MV-4-11 (cell line): ENCODE measurements around the gene STEAP3.
A peak's percentile ranks its signal among the peaks of the same experiment; 100 is the strongest.

Source experiments
- DNase-seq: peaks from one replicate; lab custom pipeline; 2025; lab: John Stamatoyannopoulos, UW

STEAP3 gene, protein sequence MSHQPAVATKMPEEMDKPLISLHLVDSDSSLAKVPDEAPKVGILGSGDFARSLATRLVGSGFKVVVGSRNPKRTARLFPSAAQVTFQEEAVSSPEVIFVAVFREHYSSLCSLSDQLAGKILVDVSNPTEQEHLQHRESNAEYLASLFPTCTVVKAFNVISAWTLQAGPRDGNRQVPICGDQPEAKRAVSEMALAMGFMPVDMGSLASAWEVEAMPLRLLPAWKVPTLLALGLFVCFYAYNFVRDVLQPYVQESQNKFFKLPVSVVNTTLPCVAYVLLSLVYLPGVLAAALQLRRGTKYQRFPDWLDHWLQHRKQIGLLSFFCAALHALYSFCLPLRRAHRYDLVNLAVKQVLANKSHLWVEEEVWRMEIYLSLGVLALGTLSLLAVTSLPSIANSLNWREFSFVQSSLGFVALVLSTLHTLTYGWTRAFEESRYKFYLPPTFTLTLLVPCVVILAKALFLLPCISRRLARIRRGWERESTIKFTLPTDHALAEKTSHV

DNA sequence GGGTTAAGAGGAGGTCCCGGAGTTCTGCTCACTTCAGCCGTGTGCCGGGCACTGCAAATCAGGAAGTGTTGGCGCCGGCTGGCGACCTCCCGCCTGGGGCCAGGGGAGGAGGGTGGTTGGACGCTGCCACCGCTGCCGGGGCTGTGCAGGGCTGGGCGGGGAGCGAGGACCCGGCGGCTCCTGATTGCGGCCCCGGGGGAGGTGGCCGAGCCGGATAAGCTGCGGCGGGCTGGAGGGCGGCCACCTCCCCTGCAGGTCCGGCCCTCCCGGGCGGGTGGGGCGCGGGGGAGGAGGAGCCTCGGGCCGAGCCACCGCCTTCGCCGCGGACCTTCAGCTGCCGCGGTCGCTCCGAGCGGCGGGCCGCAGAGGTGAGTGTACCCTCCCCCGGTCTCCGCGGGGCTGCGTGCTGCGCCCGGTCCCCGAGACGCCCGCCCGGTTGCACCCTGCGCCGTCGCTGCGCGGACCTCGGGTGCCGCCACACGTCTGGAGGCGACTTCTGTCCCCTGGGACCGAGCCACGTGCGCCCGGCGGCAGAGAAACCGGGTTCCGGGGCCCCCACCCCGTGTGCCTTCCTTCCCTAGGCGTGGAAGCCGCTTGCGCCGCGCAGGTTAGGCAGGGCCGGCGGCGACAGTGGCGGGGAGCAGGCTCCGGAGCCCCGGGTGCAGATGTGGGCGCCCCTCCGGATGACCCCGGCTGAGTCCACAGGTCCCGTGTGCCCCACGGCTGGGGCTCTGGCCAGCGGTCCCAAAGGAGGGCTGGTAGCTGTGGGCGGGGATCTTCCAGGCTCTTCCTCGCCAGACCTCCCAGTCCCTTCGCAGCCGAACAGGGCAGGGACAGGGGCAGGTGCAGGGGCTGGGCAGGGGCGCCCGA is at the start of gene STEAP3:
Gene STEAP3, plus strand, starts transcription at position 314 of the 870 bp plus-strand sequence. CDS start 7,179 bp downstream, outside the sequence.
- DNase-seq, result peak; percentile 47

DNA sequence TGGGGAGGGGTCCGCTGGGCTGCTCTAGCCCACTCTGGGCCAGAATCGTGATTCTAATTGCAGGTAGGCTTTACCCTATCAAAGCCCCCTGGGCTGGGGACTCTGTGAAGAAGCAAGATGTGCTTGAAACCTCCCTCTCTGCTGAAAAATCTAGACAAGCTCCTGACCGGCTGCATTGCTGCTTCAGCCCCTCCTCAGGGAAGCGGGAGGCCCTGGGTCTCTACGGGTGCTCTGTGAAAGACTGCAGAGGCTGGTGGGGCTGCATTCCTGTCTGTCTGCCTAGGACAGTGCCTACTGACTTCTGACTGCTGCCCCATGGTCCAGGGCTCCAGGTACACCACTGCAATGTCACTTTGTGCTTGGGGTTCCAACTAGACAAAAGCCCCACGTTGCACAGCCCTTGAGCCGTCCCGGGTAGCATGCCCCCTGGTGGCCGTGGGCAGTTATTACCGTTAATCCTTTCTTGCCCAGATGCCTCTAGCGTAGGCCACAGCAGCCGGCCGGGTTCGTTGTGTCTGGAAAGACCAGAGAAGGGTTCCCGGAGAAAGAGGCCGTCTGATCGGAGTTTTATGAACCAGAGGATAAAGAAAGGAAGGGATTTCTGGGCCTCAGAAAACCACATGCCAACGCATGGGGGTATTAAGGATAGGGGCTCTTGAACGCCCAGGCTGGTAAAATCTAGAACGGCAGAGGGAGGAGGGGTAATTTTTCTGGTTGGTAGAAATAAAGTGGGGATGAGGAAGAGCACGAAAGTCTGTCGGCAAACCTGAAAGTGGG is 49.2 kb upstream of the STEAP3 start:
- DNase-seq, result peak; percentile 24

DNA sequence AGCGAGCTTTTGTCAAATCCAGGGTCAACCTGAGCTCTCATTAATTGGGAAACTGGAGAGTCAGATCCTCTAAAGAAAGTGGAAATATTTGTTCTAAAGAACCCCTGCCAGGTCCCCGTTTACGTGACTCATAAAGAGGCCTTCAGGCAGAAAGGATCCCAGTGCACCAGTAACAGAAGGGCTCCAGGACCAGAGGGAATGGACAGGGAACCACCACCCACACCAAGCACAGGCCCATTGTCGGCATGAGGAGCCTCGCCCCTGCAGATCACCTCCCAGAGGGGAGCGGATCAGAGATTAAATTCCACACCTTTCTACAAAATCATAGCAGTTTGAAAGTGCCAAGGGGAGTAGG is 48.7 kb upstream of the STEAP3 start:
- no peak for DNase-seq

DNA sequence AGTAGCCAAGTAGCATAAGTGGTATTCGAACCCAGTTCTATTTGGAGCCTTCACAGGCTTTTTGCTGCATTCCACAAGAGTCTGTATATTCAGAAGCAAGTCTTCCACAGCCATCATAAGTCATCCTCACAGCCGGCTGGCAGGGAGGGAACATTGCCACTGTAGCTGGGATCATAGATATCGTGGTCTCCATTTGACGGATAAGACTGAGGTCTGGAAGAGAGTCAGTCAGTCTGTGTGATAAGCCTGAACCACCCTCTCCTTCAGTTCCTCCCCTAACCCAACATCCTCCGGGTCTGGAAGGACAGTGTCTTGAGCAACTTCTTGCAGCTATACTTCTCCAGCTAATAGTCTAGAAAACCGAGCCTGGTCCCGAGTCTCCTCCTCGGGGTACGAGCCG is 48.1 kb upstream of the STEAP3 start:
- no peak for DNase-seq

DNA sequence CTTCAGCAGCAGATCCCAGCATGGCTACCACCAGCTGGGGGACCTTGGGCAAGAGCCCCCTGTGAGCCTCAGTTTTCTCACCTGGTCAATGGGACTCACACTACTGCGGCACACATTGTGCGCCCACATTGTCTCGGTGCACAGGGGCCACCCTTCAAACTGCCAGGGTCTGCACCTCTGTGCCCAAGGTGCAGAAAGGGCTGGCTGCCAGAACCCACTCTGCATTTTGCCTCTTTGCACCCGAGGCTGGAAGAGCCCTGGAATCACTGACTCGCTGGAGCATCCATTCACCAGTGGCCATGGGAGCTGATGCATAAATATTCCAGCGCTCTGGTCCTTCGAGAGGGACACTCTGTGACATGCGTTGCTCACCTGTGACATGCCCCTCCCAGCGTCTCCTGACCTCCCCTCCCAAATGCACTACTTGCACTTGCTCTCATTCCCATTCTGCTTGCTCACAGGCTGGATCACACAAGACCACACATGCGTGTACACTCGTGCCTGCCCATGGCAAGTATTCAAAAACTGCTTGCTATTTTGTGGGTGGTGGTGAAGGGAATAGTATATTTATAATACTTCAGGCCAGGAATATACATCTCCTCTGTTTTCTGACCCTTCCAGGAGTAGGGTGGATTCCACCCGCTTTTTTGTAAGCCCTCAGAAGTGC is 46.3 kb upstream of the STEAP3 start:
- no peak for DNase-seq

DNA sequence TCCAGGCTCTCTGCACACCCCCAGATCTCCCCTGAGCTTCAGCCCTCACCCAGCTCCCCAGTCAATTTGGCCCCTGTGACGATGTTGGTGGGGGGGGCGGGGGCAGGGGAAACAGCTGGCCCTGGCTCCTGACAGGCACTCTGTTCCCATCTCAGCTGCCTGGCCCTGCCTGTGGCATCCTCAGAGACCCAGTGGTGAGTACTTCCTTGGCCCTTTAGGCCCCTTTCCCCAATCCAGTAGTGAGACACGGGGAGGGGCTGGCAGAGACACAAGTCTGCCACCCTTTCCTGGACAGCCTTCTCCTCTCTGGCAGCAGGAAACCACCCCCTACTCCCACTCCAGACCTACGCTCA is 45.8 kb upstream of the STEAP3 start:
- no peak for DNase-seq

DNA sequence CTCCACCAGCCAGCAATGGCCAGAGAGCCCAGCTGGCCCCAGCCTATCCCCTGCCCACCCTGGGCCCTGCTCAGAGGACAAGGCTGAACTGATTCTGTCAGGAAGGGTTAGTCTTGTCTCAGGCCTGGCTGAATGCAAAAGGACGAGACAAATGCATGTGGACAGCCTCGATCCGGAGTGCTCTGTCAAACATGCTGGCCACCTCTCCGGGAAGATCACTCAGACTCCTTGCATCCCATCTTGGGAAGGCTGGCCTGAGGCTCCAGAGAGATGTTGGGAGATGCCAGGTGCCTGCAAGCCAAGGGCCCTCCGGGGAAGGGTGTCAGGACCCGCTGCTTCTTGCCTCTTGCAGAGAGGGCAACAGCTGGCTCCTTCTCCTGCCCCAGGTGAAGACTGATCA is 44.9 kb upstream of the STEAP3 start:
- DNase-seq, result no peak

DNA sequence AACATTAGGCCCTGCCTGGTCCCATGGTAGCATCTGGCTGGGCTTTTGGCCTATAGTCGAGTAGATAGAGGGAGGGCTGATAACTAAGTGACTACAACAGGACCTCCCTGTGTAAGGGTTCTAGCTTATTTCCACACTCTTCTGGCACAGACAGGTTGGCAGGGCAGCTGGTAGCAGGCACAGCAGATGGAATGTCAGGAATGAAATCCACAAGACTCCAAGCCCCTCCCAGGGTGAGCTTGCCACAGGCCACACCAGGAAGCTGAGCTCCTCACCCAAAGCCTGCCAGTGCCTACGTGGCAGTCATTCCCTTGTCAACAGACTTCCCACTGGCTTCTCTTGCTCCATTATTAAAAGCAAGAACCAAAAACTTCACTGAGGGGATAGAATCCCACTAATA is 44.4 kb upstream of the STEAP3 start:
- no peak for DNase-seq

DNA sequence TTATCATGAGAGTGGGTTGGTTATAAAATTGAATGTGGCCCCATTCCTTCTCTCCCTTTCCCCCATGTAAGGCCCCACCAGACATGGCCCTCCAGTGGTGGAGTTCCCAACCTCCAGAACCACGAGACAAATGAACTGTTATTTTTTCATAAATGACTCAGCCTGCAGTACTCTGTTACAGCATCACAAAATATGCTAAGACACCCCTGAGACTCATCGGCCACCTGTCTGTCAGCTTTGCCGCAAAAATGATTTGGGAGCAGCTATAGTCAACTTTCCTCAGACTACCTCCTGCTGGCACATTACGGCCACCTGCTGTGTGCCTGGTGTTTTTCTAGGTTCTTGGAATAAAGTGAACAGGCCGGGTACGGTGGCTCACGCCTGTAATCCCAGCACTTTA is 43.6 kb upstream of the STEAP3 start:
- DNase-seq, result no peak

DNA sequence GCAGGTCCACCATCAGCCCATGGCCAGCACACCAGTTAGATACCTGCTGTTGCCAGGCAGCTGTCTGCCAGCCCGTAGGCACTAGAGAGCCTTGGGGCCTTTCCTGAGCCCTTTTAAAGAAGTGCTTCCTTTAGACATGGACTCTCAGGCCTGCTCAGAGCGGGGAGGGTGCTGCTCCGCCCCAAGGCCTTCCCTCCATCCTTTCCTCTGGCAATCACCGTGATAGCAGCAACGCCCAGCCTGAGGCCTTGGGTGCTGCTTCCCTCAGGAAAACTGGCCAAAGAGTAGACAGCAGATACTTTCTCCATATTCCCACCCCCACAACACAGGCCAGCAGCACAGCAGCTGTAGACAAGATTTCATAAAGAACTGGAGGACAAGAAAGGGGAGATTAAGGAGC is 42.7 kb upstream of the STEAP3 start:
- DNase-seq, result no peak

DNA sequence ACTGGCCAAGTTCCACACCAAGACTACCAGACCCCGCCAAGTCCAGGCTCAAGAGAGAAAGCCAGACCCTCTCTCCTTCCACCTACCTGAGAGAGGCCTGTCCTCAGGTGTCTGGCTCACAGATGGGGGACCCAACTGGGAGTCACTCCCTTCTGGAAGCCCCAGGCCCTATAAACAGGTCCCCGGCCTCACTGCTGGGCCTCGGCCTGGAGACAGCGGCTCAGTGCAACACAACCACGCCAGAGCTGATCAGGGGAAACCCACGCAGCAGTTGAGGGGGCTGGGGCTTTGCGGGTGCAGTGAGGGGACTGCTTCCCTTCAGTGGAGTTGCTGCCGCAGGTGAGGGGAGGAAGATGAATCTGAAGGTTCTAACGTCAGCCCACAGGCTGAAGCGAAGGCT is 42.2 kb upstream of the STEAP3 start:
- DNase-seq, result no peak

DNA sequence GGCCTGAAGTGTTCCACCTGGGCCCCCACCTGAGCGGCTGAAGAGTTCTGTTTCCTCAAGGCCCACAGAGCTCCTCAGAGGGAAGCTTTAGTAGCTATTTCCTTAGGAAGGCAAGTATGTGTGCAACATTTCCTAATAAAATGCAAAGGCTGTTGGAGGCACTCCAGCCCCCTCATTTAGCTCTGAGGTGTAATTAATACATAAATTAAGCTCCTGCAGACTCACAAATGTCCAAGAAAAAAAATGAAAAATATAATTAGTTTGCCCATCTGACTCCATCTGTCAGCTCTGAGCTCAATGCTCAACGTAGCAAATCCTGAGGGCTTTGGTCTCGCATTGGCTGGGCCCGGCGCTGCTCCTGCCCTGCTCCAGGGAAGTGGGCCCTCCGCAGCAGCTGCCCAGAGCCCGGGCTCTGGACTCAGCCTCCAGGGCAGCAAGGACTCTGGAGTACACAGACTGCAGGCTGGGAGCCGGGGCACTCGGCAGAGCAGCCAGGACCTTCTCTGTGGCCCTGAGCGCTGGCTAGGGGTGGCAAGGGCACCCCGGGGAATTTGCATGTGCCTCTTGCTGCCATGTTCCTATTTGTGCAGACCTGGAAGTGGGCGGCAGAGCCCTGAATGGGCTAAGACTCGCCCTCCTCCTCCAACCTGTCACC is 41.7 kb upstream of the STEAP3 start:
- DNase-seq, result no peak

DNA sequence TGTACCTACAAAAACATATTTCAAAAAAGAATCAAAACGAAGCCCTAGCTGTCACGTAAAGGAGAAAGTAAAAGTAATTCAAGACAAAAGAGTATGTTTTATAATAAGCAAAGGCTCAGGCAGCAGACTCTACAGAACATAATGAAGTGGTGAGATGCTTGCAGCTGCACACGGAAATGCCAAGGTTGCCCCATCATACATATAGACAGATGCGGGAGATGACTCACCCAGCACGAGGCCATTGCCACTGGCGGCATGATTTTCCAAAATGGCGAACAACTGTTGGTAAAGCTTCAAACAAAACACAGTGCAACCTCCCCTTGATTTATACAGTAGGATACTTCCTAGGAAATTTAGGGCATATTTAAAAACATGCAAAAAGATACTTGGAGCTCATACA is 39.1 kb upstream of the STEAP3 start:
- DNase-seq, result peak; percentile 43

DNA sequence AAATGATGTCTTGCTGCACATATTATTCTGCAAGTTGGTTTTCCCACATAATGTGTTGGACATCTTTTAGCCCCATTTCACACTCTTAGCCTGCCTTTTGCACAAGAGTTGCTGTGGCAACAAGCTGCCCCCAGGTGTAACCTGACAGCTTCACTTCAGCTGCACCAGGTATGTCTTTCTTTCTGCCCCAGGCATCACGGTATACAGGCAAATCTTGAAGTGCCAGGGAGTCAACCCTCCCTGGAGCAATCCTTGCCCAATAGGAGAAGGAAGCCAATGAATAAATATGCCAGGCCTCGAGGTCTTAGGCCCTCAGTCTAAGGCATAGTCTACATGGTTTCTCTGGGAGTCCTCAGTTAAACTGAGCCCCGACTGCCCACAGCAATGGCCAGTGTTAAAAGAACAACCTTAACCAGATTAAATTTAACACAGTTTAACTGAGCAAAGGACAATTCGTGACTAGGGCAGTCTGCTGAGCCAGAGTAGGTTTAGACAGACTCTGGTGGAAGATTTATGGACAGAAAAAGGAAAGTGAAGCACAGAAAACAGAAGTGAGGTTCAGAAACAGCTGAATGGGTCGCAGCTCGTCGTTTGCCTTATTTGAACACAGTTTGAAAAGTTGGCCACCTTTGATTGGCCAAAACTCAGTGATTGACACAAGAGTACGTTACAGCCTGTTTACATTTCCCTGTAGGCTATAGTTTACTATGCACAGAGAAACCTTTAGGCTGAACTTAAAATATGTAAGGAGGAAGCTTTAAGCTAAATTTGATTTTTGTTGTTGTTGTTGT is 33.1 kb upstream of the STEAP3 start:
- peak; percentile 77 for DNase-seq

DNA sequence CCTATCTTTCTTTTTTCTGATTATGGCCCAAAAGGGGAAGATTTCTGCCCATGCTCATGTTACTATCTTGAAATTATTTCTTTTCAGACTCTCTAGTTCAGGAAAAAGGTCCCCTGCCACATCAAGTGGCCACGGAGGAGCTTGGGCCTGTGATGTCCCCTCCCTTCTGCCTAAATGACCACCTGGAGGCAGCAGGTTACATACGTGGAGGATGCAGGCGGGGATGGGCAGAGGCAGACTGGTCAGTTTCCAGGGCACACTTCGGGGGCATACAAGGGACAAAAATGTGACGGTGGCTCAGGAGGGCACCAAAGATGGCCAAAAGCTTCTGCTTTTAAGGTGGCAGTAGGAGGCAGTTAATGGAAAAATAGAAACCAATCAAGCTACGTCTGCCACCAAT is 30.7 kb upstream of the STEAP3 start:
- no peak for DNase-seq

DNA sequence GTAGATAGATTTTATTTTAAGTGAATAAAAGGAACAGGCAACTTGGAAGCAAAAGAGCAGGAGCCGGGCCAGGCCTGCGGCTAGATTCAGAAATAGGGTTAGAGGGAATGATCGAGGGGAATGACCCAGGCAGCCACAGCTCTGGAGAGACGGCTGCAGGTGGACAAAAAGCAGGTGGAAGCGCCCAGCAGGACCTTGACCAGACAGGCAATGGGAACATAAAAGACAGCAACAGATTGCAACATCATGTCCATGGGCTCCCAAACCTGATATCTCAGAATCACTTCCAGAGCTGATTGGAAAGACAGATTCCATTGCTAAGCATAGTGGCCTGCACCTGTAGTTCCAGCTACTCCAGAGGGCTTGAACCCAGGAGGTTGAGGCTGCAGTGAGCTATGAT is 28.6 kb upstream of the STEAP3 start:
- no peak for DNase-seq

DNA sequence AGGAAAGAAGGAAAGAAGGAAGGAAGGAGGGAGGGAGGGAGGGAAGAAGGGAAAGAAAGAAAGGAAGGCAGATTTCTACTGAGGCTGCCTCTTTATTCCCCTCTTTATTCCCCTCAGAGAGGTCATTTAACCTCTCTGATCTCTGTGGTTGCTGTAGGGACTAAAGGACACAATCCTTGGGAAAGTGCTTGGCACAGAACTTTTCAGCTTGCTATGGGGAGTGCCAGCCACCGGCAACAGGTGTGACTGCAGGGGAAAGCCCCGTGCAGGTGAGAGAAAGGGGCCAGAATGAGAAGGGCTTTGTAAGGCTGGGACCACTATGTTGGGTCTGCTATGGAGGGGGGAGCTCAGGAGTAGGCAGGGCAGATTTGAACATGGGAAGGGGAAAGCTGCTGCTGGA is 27.7 kb upstream of the STEAP3 start:
- DNase-seq, result no peak

DNA sequence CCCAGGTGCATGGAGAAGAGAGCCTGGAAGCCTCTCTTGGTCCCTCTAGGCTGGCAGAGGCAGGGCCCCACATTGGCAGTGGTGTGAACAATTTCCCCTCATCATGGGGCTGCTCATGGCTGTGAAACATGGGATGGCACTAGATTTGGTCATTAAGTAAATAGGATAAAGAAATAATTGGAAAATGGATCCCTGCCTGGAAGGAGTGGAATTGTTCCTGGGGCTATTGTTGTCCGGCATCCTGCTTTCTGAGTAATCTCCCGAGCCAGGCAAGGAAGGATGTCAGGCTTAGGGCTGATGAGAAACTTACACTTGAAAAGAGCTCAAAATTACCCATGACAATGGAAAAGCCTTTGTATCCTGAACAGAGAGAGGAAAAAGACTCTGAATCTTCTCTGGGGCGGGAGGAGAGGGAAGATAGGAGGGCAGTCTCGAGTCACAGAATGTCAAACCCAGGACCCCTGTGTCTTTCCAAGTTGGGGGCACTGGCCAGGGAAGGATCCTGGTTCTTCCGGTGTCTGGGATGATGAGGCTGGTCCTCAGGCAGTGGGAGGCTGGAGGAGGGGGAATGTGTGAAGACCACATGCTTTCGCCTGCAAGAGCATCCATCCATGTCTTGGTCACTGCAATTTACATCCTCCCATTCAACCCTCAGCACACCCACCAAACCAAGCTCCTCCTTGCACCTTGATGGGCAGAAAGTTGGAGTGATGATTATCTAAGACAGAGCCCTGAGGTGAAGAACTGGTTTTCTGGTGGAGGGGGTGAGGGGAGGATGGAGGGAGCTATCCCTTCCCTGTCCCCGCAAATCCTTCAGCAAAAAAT is 27.1 kb upstream of the STEAP3 start:
- no peak for DNase-seq

DNA sequence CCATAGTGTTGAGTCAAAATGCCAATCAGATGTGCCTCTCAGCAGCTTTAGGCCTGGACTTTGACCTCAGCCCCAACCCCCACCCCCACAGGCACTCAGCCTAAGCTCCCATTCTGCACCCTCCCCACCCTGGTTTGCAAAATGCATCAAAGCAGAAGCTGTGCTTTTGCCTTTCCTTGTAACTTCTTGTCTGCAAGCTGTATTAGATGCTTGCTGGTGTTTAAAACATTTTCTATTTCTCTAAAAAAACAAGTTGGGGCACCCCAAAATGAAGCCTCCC is 26.6 kb upstream of the STEAP3 start:
- no peak for DNase-seq
